Mammary epithelial cell (primary cell): ENCODE measurements around the gene PDE4A.

Source experiments
- EZH2 ChIP-seq: IDR thresholded peaks from 2 replicates; pipeline ENCODE4 v1.6.1; 2012; ENCODE audit warnings: low read length, inconsistent platforms, borderline replicate concordance
- TF ChIP-seq, protein P1 (sequence below), 2 donors: IDR thresholded peaks in 1 of 2; conservative IDR thresholded peaks in 1 of 2; 2 replicates each; pipeline ENCODE4 v1.5.1; 2011 to 2012; ENCODE audit warnings: inconsistent platforms in 2 of 2, low read length in 2 of 2, mild to moderate bottlenecking in 2 of 2, control low read depth in 1 of 2, low read depth in 1 of 2; ENCODE audit not compliant: insufficient read depth in 1 of 2; ENCODE audit errors: extremely low read depth in 1 of 2

DNA sequence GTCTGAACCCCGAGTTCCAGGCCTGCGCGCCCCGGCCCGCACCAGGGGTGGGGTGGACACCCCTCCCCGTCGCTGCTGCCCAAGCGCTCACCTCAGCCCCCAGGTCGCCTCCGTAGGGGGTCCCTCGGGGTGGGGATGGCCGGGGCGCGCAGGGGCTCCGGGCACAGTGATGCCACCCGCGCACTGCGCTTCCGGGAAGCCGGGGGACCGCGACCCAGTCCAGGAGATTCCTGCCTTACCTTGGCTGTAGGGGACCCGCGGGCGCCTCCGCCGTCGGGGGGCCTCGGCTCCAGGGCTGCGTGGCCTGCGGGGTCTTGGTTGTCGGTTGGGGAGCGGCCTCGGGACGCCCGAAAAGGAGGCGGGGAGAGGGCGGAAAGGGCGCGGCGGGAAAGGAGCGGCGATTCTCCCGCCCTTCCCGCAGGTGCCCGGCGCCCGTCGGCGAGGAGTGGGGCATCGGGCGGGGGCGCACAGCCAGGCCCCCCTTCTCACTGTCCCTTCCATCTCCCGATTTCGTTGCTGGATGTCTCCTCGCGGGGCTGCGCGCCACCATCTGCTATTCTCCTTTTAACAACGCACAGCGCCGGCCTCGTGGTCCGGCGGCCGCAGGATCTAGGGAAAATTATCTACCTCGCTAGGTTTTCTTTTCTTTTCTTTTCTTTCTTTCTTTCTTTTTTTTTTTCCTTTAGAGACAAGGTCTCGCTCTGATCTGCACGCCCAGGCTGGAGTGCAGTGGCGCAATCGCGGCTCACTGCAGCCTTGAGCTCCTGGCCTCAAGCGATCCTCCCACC is 82.9 kb downstream of the PDE4A start, which contains the start of gene KEAP1:
- TF ChIP-seq, protein P1, sequence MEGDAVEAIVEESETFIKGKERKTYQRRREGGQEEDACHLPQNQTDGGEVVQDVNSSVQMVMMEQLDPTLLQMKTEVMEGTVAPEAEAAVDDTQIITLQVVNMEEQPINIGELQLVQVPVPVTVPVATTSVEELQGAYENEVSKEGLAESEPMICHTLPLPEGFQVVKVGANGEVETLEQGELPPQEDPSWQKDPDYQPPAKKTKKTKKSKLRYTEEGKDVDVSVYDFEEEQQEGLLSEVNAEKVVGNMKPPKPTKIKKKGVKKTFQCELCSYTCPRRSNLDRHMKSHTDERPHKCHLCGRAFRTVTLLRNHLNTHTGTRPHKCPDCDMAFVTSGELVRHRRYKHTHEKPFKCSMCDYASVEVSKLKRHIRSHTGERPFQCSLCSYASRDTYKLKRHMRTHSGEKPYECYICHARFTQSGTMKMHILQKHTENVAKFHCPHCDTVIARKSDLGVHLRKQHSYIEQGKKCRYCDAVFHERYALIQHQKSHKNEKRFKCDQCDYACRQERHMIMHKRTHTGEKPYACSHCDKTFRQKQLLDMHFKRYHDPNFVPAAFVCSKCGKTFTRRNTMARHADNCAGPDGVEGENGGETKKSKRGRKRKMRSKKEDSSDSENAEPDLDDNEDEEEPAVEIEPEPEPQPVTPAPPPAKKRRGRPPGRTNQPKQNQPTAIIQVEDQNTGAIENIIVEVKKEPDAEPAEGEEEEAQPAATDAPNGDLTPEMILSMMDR (conservative IDR thresholded peaks at IDR 0.05 in 1 of 2, IDR thresholded peaks at IDR 0.05 in 1 of 2; ENCODE audit: extremely low read depth in 1 of 2, insufficient read depth in 1 of 2, low read depth in 1 of 2, low read length in 2 of 2): no peak
- TF ChIP-seq EZH2: no peak
